ENCODE results near the gene APBA3. TPM values are rescaled to one million over a fixed set of nuclear protein-coding genes. Genes with fewer than 3 reads are reported as not detected.

APBA3 gene
- total RNA-seq, 1 donor from 2014 or later = 33.2 TPM

- no peak for DNase-seq (ENCODE audit: low spot score)
Observed at GRCh38 chr19:3720349-3720917, 41.1 kb downstream of the APBA3 start.

GRCh38 chr19:3719868-3720267 lies 41.6 kb downstream of the APBA3 start:
- no peak for DNase-seq (ENCODE audit: low spot score)

GRCh38 chr19:3716147-3716668 lies 45.3 kb downstream of the APBA3 start:
- no peak for DNase-seq (ENCODE audit: low spot score)

GRCh38 chr19:3712663-3713611 lies 48.6 kb downstream of the APBA3 start:
- DNase-seq (ENCODE audit: low spot score) = no peak

GRCh38 chr19:3710265-3710812 lies 51.2 kb downstream of the APBA3 start:
- DNase-seq (ENCODE audit: low spot score) = no peak

- DNase-seq (ENCODE audit: low spot score) = no peak
Observed at GRCh38 chr19:3708207-3708931, 53.1 kb downstream of the APBA3 start, which contains the start of gene TJP3. TSS of gene TJP3 (plus strand) at chr19:3708384. CDS start at chr19:3728433, 20,049 bp downstream.

- no peak for DNase-seq (ENCODE audit: low spot score)
Observed at GRCh38 chr19:3707868-3708206, 53.7 kb downstream of the APBA3 start.

GRCh38 chr19:3701200-3701599 lies 60.3 kb downstream of the APBA3 start:
- DNase-seq (ENCODE audit: low spot score) = no peak

Other genes starting within 250 kb of the APBA3 start
- not detected for gene TEKTIP1, start 222.5 kb downstream of the APBA3 start, total RNA-seq (ENCODE audit: insufficient read depth, low replicate concordance)
- 69.6 TPM for gene MFSD12, start 204.1 kb downstream of the APBA3 start, total RNA-seq (ENCODE audit: insufficient read depth, low replicate concordance)
- 38.5 TPM for gene HMG20B, start 188.7 kb downstream of the APBA3 start, total RNA-seq (ENCODE audit: insufficient read depth, low replicate concordance)
- gene GIPC3, start 176.2 kb downstream of the APBA3 start, total RNA-seq (ENCODE audit: insufficient read depth, low replicate concordance) = 0.24 TPM
- 1.9 TPM for gene TBXA2R, start 154.8 kb downstream of the APBA3 start, total RNA-seq (ENCODE audit: insufficient read depth, low replicate concordance)
- 17.1 TPM for gene CACTIN, start 134.9 kb downstream of the APBA3 start, total RNA-seq (ENCODE audit: insufficient read depth, low replicate concordance)
- 25.0 TPM for gene PIP5K1C, start 61.2 kb downstream of the APBA3 start, total RNA-seq (ENCODE audit: insufficient read depth, low replicate concordance)
- gene TJP3, start 53.3 kb downstream of the APBA3 start, total RNA-seq (ENCODE audit: insufficient read depth, low replicate concordance) = not detected
- gene MRPL54, start 990 bp upstream of the APBA3 start, total RNA-seq (ENCODE audit: insufficient read depth, low replicate concordance) = 29.4 TPM
- gene RAX2, start 10.5 kb upstream of the APBA3 start, total RNA-seq (ENCODE audit: insufficient read depth, low replicate concordance) = 0.96 TPM
- 0.96 TPM for gene MATK, start 24.7 kb upstream of the APBA3 start, total RNA-seq (ENCODE audit: insufficient read depth, low replicate concordance)
- 0.96 TPM for gene ZFR2, start 107.3 kb upstream of the APBA3 start, total RNA-seq (ENCODE audit: insufficient read depth, low replicate concordance)
- gene ATCAY, start 119.0 kb upstream of the APBA3 start, total RNA-seq (ENCODE audit: insufficient read depth, low replicate concordance) = 0.24 TPM
- not detected for gene NMRK2, start 171.4 kb upstream of the APBA3 start, total RNA-seq (ENCODE audit: insufficient read depth, low replicate concordance)
- gene DAPK3, start 209.4 kb upstream of the APBA3 start, total RNA-seq (ENCODE audit: insufficient read depth, low replicate concordance) = 87.2 TPM
- gene EEF2, start 223.8 kb upstream of the APBA3 start, total RNA-seq (ENCODE audit: insufficient read depth, low replicate concordance) = 2,474 TPM
- gene PIAS4, start 246.0 kb upstream of the APBA3 start, total RNA-seq (ENCODE audit: insufficient read depth, low replicate concordance) = 11.6 TPM

Data from umbilical cord (tissue), 2 donors.